ENCODE data around the gene PRRT2. TPM values are rescaled to one million over a fixed set of nuclear protein-coding genes. Genes with fewer than 3 reads are reported as not detected.

Gene PRRT2
- total and polyA plus RNA-seq, 10 of the 15 experiments (the other 5 are each of a cell fraction or from before 2014, with no cell fraction given): 0.08 to 0.49 (median 0.12) TPM; not detected in 4

DNA sequence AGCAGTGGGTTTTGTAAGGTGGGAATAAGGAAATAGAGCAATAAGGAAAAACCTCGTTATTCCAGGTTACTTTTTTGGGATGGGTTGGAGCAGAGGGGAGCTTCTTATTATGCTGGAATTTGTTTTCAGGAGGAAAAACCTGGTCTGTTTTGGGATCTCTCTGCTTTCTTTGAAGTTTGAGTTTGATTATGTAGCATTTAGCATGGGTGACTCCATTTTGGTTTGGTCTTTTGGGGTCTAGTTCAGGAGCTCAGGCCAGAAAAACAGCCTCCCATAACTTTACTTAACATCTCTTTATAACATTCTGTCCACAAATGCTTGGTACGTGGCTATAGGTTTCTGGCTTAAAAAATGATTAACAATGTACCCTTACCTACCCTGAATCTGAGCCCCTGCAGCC, 42.5 kb upstream of the PRRT2 start (continued):
- TF ChIP-seq, protein P1, sequence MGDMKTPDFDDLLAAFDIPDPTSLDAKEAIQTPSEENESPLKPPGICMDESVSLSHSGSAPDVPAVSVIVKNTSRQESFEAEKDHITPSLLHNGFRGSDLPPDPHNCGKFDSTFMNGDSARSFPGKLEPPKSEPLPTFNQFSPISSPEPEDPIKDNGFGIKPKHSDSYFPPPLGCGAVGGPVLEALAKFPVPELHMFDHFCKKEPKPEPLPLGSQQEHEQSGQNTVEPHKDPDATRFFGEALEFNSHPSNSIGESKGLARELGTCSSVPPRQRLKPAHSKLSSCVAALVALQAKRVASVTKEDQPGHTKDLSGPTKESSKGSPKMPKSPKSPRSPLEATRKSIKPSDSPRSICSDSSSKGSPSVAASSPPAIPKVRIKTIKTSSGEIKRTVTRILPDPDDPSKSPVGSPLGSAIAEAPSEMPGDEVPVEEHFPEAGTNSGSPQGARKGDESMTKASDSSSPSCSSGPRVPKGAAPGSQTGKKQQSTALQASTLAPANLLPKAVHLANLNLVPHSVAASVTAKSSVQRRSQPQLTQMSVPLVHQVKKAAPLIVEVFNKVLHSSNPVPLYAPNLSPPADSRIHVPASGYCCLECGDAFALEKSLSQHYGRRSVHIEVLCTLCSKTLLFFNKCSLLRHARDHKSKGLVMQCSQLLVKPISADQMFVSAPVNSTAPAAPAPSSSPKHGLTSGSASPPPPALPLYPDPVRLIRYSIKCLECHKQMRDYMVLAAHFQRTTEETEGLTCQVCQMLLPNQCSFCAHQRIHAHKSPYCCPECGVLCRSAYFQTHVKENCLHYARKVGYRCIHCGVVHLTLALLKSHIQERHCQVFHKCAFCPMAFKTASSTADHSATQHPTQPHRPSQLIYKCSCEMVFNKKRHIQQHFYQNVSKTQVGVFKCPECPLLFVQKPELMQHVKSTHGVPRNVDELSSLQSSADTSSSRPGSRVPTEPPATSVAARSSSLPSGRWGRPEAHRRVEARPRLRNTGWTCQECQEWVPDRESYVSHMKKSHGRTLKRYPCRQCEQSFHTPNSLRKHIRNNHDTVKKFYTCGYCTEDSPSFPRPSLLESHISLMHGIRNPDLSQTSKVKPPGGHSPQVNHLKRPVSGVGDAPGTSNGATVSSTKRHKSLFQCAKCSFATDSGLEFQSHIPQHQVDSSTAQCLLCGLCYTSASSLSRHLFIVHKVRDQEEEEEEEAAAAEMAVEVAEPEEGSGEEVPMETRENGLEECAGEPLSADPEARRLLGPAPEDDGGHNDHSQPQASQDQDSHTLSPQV (IDR thresholded peaks at IDR 0.05): no peak
- no peak for TF ChIP-seq ZNF24 (IDR thresholded peaks at IDR 0.05)
- TF ChIP-seq BMI1 (IDR thresholded peaks at IDR 0.05; ENCODE audit: borderline replicate concordance): no peak
- no peak for TF ChIP-seq STAT1 (conservative IDR thresholded peaks at IDR 0.05)
- TF ChIP-seq, protein P2, sequence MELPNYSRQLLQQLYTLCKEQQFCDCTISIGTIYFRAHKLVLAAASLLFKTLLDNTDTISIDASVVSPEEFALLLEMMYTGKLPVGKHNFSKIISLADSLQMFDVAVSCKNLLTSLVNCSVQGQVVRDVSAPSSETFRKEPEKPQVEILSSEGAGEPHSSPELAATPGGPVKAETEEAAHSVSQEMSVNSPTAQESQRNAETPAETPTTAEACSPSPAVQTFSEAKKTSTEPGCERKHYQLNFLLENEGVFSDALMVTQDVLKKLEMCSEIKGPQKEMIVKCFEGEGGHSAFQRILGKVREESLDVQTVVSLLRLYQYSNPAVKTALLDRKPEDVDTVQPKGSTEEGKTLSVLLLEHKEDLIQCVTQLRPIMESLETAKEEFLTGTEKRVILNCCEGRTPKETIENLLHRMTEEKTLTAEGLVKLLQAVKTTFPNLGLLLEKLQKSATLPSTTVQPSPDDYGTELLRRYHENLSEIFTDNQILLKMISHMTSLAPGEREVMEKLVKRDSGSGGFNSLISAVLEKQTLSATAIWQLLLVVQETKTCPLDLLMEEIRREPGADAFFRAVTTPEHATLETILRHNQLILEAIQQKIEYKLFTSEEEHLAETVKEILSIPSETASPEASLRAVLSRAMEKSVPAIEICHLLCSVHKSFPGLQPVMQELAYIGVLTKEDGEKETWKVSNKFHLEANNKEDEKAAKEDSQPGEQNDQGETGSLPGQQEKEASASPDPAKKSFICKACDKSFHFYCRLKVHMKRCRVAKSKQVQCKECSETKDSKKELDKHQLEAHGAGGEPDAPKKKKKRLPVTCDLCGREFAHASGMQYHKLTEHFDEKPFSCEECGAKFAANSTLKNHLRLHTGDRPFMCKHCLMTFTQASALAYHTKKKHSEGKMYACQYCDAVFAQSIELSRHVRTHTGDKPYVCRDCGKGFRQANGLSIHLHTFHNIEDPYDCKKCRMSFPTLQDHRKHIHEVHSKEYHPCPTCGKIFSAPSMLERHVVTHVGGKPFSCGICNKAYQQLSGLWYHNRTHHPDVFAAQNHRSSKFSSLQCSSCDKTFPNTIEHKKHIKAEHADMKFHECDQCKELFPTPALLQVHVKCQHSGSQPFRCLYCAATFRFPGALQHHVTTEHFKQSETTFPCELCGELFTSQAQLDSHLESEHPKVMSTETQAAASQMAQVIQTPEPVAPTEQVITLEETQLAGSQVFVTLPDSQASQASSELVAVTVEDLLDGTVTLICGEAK (IDR thresholded peaks at IDR 0.05; ENCODE audit: borderline replicate concordance): no peak

Data from GM12878 (cell line).